HCT116 (cell line): ENCODE measurements around the gene SCP2. TPM values are rescaled to one million over a fixed set of nuclear protein-coding genes. Genes with fewer than 3 reads are reported as not detected.

Experiments used
- ATAC-seq: fragments of 200-7000 bp; cut with Tn5 transposase; 2 replicates; pipeline ENCODE4 v1.9.1; 2020; ENCODE audit warnings: mild to moderate bottlenecking, moderate library complexity
- BruUV-seq: library from RNA; stranded (reverse); fragments of 400-500 nt; replicated peaks from 2 replicates; lab custom pipeline; 2021; lab: Mats Ljungman, UMichigan
- CTCF ChIA-PET: fragments of 300-600 bp; sonication (Branson Sonifier 250); formaldehyde crosslinking; loops from one replicate; lab custom pipeline; 2021; ENCODE audit warnings: antibody characterized with exemption; lab: Charles Lee
- POLR2A ChIA-PET: fragments of 300-600, 350-600 bp; sonication (Branson Sonifier 250); formaldehyde crosslinking; loops from one replicate; lab custom pipeline; 2021; ENCODE audit warnings: antibody characterized with exemption; lab: Charles Lee
- RAD21 ChIA-PET, 2 experiments: fragments of 300-600 bp; sonication (Branson Sonifier 250); formaldehyde crosslinking; loops; one replicate each; lab custom pipeline; 2023; ENCODE audit warnings: low total read pairs in 2 of 2; ENCODE audit not compliant: uncharacterized antibody in 2 of 2, unreplicated experiment in 2 of 2, low non-redundant PET in 1 of 2; lab: Charles Lee
- DNase-seq: peaks from one replicate; pipeline ENCODE4 v3.0.0-alpha.2; 2010; ENCODE audit warnings: low read depth, low spot score
- H2AFZ ChIP-seq: fragments of 200-600 bp; shearing (Covaris generic), sonication (generic); 2 replicates; pipeline ENCODE4 v1.6.1; 2017; ENCODE audit warnings: low read depth, mixed run types, mixed read lengths, antibody characterized with exemption, low read length; ENCODE audit not compliant: poor library complexity, severe bottlenecking
- H3K27ac ChIP-seq: 2 replicates; pipeline ENCODE4 v1.5.1; 2012; ENCODE audit warnings: low read depth, low read length
- H3K27me3 ChIP-seq: fragments of 200-600 bp; sonication (generic); 2 replicates; pipeline ENCODE4 v1.6.1; 2016; ENCODE audit warnings: mixed run types, low read length, mixed read lengths; ENCODE audit not compliant: insufficient read depth
- H3K36me3 ChIP-seq, 2 experiments: fragments of 200-500 bp in 1 of 2; fragments of 200-600 bp in 1 of 2; sonication (Bioruptor generic) in 1 of 2; sonication (generic) in 1 of 2; 2 replicates each; pipeline versions ENCODE4 v1.5.1 to v1.6.1; 2014 to 2016; ENCODE audit warnings: low read length in 2 of 2, inconsistent platforms in 1 of 2, mixed read lengths in 1 of 2, mixed run types in 1 of 2; ENCODE audit not compliant: insufficient read depth in 2 of 2, control insufficient read depth in 1 of 2
- H3K4me1 ChIP-seq, 2 experiments: fragments of 200-600 bp in 1 of 2; sonication (generic) in 1 of 2; 2 replicates each; pipeline versions ENCODE4 v1.5.1 to v1.6.1; 2012 to 2017; ENCODE audit warnings: low read length in 2 of 2, inconsistent platforms in 1 of 2, mild to moderate bottlenecking in 1 of 2, mixed read lengths in 1 of 2, mixed run types in 1 of 2, moderate library complexity in 1 of 2; ENCODE audit not compliant: insufficient read depth in 2 of 2, control insufficient read depth in 1 of 2
- H3K4me2 ChIP-seq: fragments of 200-600 bp; sonication (generic); 2 replicates; pipeline ENCODE4 v1.6.1; 2017; ENCODE audit warnings: mixed run types, low read length, mixed read lengths
- H3K4me3 ChIP-seq, 2 experiments: fragments of 200-600 bp in 1 of 2; sonication (generic) in 1 of 2; replicated peaks in 1 of 2; 2 replicates each; pipeline ENCODE4 v1.5.1; 2011 to 2016; ENCODE audit warnings: low read length in 2 of 2, control low read depth in 1 of 2, low read depth in 1 of 2, mild to moderate bottlenecking in 1 of 2, mixed read lengths in 1 of 2, mixed run types in 1 of 2
- H3K79me2 ChIP-seq: fragments of 200-600 bp; sonication (generic); 2 replicates; pipeline ENCODE4 v1.6.1; 2017; ENCODE audit warnings: mild to moderate bottlenecking, mixed run types, low read length, moderate library complexity, mixed read lengths; ENCODE audit not compliant: insufficient read depth
- H3K9ac ChIP-seq: fragments of 200-600 bp; sonication (generic); 2 replicates; pipeline ENCODE4 v1.6.1; 2016; ENCODE audit warnings: low read length, mixed read lengths
- H3K9me2 ChIP-seq: fragments of 200-600 bp; sonication (generic), shearing (Covaris generic); 2 replicates; pipeline ENCODE4 v1.6.1; 2017; ENCODE audit warnings: mixed run types, mild to moderate bottlenecking, moderate library complexity; ENCODE audit not compliant: insufficient read depth
- H3K9me3 ChIP-seq, 2 experiments: fragments of 200-500 bp in 1 of 2; fragments of 200-600 bp in 1 of 2; sonication (Bioruptor generic) in 1 of 2; sonication (generic) in 1 of 2; 2 replicates each; pipeline ENCODE4 v1.6.1; 2014 to 2017; ENCODE audit warnings: low read length in 2 of 2, mixed read lengths in 2 of 2, inconsistent platforms in 1 of 2, low read depth in 1 of 2, mild to moderate bottlenecking in 1 of 2, mixed run types in 1 of 2, moderate library complexity in 1 of 2; ENCODE audit not compliant: control insufficient read depth in 1 of 2, insufficient read depth in 1 of 2
- H4K20me1 ChIP-seq: fragments of 200-600 bp; sonication (generic), shearing (Covaris generic); 2 replicates; pipeline ENCODE4 v1.6.1; 2017; ENCODE audit warnings: mixed run types, mild to moderate bottlenecking, moderate library complexity; ENCODE audit not compliant: insufficient read depth
- CBX3 ChIP-seq: IDR thresholded peaks from 2 replicates; pipeline ENCODE4 v1.6.1; 2012; ENCODE audit warnings: low read depth
- ELF1 ChIP-seq: IDR thresholded peaks from 2 replicates; pipeline ENCODE4 v1.6.1; 2012; ENCODE audit warnings: low read depth, borderline replicate concordance
- EZH2 ChIP-seq: fragments of 200-600 bp; sonication (generic); IDR thresholded peaks from 2 replicates; pipeline ENCODE4 v1.6.1; 2017; ENCODE audit warnings: antibody characterized with exemption, mixed run types
- EZH2phosphoT487 ChIP-seq: fragments of 200-600 bp; IDR thresholded peaks from 2 replicates; pipeline ENCODE4 v1.6.1; 2018; ENCODE audit warnings: antibody characterized with exemption, borderline replicate concordance
- FOSL1 ChIP-seq: IDR thresholded peaks from 2 replicates; pipeline ENCODE4 v1.6.1; 2012; ENCODE audit warnings: low read depth
- JUND ChIP-seq: IDR thresholded peaks from 2 replicates; pipeline ENCODE4 v1.6.1; 2012
- POLR2A ChIP-seq: IDR thresholded peaks from 2 replicates; pipeline ENCODE4 v1.7.0; 2011; ENCODE audit warnings: borderline replicate concordance; ENCODE audit not compliant: insufficient read depth, insufficient read length; ENCODE audit errors: extremely low read depth
- RAD21 ChIP-seq: IDR thresholded peaks from 2 replicates; pipeline ENCODE4 v1.6.1; 2012; ENCODE audit warnings: low read depth, mild to moderate bottlenecking
- SP1 ChIP-seq: IDR thresholded peaks from 2 replicates; pipeline ENCODE4 v1.6.1; 2012; ENCODE audit warnings: low read depth
- YY1 ChIP-seq: IDR thresholded peaks from 2 replicates; pipeline ENCODE4 v1.6.1; 2011; ENCODE audit warnings: low read length, low read depth, moderate library complexity, mild to moderate bottlenecking; ENCODE audit not compliant: insufficient replicate concordance; ENCODE audit errors: extremely low read depth
- ZNF274 ChIP-seq: fragments of 200-500 bp; sonication (Bioruptor generic); IDR thresholded peaks from 2 replicates; pipeline ENCODE4 v1.6.1; 2014; ENCODE audit warnings: mild to moderate bottlenecking, low read depth, low read length, inconsistent platforms
- intact Hi-C: fragments of 100-400 bp; cut with micrococcal nuclease; formaldehyde crosslinking; loops from 2 replicates; pipeline ENCODE4 v1.10.0; 2022
- total RNA-seq: library from RNA; stranded (reverse); gene quantifications from one replicate; pipeline ENCODE4 v1.2.1, GENCODE V29; 2021; ENCODE audit not compliant: unreplicated experiment
- TF ChIP-seq, protein P1 (sequence below): IDR thresholded peaks from 2 replicates; pipeline ENCODE4 v1.6.1; 2012
- TF ChIP-seq, protein P2 (sequence below): IDR thresholded peaks from 2 replicates; pipeline ENCODE4 v1.6.1; 2012; ENCODE audit warnings: low read depth

Gene SCP2
- total RNA-seq, 1 experiment from 2014 or later: 62.0 TPM

DNA sequence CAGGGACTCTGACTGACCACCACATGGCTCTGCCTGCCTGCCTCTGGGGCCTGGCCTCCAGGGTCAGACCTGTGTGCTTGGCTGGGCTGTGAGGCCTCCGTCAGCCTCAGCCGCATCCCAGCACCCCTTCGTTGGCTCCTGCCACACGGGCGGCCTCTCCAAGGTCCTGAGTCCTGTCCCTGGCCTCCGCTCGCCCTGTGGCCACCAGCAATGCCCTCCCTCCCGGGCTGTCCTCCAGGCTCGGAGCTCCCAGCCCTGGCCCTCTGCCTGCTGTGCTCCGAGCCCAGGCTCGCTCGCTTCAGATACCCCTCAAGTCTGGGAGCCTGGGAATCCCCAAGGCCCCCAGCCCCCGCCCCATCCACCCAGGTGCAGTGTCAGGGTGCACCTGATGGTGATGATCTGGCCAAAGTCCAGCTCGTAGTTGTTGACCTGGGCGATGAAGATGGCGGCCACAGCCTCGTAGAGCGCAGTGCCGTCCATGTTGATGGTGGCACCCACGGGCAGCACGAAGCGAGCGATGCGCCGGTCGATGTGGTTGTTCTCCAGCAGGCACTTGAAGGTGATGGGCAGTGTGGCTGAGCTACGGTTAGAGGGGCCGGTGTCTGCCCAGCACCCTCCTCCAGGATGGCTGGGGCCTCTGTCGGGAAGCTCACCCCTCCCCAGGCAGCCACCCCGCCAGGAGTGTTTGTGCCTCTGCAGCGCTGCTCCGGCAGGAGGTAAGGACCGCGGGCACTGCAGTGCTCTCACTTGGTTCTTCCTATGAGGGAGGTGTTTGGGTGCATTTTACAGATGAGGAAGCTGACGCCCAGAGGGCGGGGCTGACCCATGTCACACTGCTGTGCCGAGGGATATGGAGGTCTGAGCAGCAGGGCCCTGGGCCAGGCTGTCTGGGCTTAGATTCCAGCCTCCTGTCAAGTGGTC, 163.4 kb downstream of the SCP2 start:
- Histone ChIP-seq H3K27ac (no peak overlapping the region), H3K4me3 (no peak overlapping the region), H3K4me1 (peaks cover 0 to 14% of the 10 kb centered on the region in 2 experiments; a peak in 2 of 4 replicates), H3K79me2 (no peaks in the 10 kb centered on the region), H4K20me1 (no peaks in the 10 kb centered on the region), H3K36me3 (no peaks in the 10 kb centered on the region), H2AFZ (no peak overlapping the region), H3K27me3 (no peaks in the 10 kb centered on the region), H3K9ac (no peak overlapping the region), H3K9me3 (peaks cover 0 to 1% of the 10 kb centered on the region in 2 experiments; a peak in 1 of 4 replicates), H3K4me2 (no peak overlapping the region), H3K9me2 (no peaks in the 10 kb centered on the region)
- no peak for TF ChIP-seq YY1
- TF ChIP-seq, protein P1, sequence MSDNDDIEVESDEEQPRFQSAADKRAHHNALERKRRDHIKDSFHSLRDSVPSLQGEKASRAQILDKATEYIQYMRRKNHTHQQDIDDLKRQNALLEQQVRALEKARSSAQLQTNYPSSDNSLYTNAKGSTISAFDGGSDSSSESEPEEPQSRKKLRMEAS: no peak
- no peak for TF ChIP-seq ELF1
- no peak for DNase-seq
- intact Hi-C loops: no loop called here
- ChIA-PET CTCF (no interaction called here), RAD21 (no interaction called here), POLR2A (no interaction called here)
- ATAC-seq: peak; percentile 29; the same call in 1 of the 2 replicates
- no TSS peak for BruUV-seq

DNA sequence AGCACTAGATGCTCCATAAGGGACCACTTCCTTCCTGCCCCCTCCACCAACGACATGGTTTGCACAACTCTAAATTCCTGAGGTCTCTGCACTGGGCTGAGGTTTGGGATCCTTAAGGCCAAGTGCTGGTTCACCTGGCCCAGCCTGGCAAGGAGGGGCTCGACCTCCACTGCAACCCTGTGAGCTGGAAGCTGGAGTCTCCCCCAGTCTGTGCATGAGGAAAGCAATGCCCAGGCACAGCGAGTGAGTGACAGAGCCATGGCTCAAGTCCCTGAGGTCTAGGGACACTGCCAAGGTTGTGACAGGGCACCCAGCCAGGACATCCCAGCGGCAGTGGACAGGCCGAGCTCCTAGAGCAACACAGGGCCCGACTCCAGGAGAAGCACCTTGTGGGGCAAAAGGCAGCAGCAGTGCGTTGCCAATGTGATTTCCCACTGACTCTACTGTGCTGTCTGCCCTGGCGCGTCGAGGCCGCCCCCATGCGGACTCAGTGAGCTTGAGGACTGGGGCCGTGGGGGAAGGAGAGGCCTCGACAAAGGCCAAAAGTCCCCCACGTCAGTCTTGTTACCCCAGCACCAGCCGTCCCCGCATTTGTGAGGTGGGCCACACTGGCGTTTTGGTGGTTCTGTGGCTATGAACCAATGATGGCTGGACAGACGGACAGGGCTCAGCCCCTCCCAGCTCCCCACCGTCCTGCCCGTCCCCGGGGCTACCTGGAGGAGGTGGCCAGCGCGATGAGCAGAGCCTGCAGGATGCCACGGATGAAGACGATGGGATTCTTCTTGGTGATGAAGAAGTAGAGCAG, 165.0 kb downstream of the SCP2 start:
- ChIA-PET RAD21 (no interaction called here), CTCF (no interaction called here), POLR2A (no interaction called here)
- Histone ChIP-seq H3K4me3 (no peak overlapping the region), H3K79me2 (no peaks in the 10 kb centered on the region), H3K27ac (no peak overlapping the region), H3K4me1 (peaks cover 0 to 14% of the 10 kb centered on the region in 2 experiments; a peak in 2 of 4 replicates), H3K9me3 (peaks cover 4 to 17% of the 10 kb centered on the region in 2 experiments; a peak in 1 of 4 replicates), H4K20me1 (no peaks in the 10 kb centered on the region), H2AFZ (no peak overlapping the region), H3K36me3 (no peaks in the 10 kb centered on the region), H3K9ac (no peak overlapping the region), H3K9me2 (no peaks in the 10 kb centered on the region), H3K27me3 (no peaks in the 10 kb centered on the region), H3K4me2 (no peak overlapping the region)
- no TSS peak for BruUV-seq
- intact Hi-C loops: no loop called here
- no peak for TF ChIP-seq EZH2phosphoT487
- TF ChIP-seq EZH2: no peak
- TF ChIP-seq JUND: no peak
- TF ChIP-seq SP1: no peak
- TF ChIP-seq RAD21: no peak
- TF ChIP-seq, protein P2, sequence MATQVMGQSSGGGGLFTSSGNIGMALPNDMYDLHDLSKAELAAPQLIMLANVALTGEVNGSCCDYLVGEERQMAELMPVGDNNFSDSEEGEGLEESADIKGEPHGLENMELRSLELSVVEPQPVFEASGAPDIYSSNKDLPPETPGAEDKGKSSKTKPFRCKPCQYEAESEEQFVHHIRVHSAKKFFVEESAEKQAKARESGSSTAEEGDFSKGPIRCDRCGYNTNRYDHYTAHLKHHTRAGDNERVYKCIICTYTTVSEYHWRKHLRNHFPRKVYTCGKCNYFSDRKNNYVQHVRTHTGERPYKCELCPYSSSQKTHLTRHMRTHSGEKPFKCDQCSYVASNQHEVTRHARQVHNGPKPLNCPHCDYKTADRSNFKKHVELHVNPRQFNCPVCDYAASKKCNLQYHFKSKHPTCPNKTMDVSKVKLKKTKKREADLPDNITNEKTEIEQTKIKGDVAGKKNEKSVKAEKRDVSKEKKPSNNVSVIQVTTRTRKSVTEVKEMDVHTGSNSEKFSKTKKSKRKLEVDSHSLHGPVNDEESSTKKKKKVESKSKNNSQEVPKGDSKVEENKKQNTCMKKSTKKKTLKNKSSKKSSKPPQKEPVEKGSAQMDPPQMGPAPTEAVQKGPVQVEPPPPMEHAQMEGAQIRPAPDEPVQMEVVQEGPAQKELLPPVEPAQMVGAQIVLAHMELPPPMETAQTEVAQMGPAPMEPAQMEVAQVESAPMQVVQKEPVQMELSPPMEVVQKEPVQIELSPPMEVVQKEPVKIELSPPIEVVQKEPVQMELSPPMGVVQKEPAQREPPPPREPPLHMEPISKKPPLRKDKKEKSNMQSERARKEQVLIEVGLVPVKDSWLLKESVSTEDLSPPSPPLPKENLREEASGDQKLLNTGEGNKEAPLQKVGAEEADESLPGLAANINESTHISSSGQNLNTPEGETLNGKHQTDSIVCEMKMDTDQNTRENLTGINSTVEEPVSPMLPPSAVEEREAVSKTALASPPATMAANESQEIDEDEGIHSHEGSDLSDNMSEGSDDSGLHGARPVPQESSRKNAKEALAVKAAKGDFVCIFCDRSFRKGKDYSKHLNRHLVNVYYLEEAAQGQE: no peak
- TF ChIP-seq, protein P1: no peak
- TF ChIP-seq FOSL1: no peak
- no peak for TF ChIP-seq POLR2A
- TF ChIP-seq ZNF274: no peak
- TF ChIP-seq CBX3: no peak
- ATAC-seq (no peak), DNase-seq (no peak)
